ENCODE data around the gene MORF4L1. TPM values are rescaled to one million over a fixed set of nuclear protein-coding genes. Genes with fewer than 3 reads are reported as not detected.
"Not testable (repeated sequence)": the region's sequence is repeated elsewhere in the genome, so short reads cannot be mapped to it uniquely, and the experiment has no call there.

MORF4L1 gene
- total and polyA plus RNA-seq, 2 experiments from 2014 or later, result 340 to 381 TPM

GRCh38 chr15:78854833-78855372, 17.8 kb upstream of the MORF4L1 start:
- Histone ChIP-seq H3K79me2 (no peaks in the 10 kb centered on the region), H3K9me3 (ENCODE audit: low read depth) (no peaks in the 10 kb centered on the region), H3K27me3 (no peaks in the 10 kb centered on the region), H3K4me2 (no peak overlapping the region), H3K4me1 (ENCODE audit: insufficient read depth) (no peaks in the 10 kb centered on the region), H4K20me1 (ENCODE audit: insufficient read depth, poor library complexity, severe bottlenecking) (no peaks in the 10 kb centered on the region), H3K36me3 (replicated peaks; ENCODE audit: insufficient read depth, low read depth) (no peaks in the 10 kb centered on the region), H2AFZ (no peak overlapping the region), H3K4me3 (no peak overlapping the region), H3K27ac (no peak overlapping the region), H3K9me2 (replicated peaks; ENCODE audit: insufficient read depth) (no peaks in the 10 kb centered on the region)
- WGBS (ENCODE audit: low lambda C conversion rate, missing lambda C conversion rate), result 94% methylated on average over 2 of the region's 2 CpGs
- no peak for DNase-seq (ENCODE audit: low spot score)
- TF ChIP-seq EZH2 (IDR thresholded peaks at IDR 0.05; ENCODE audit: borderline replicate concordance), result no peak
- no peak for TF ChIP-seq EZH2phosphoT487 (IDR thresholded peaks at IDR 0.05; ENCODE audit: low read depth, severe bottlenecking, unreplicated experiment)
- no peak for TF ChIP-seq CTCF (IDR thresholded peaks at IDR 0.05; ENCODE audit: poor library complexity)

- no peaks in the 10 kb centered on the region for H3K9me2 ChIP-seq (replicated peaks; ENCODE audit: insufficient read depth)
- H3K27ac ChIP-seq, result no peak overlapping the region
- no peaks in the 10 kb centered on the region for H3K36me3 ChIP-seq (replicated peaks; ENCODE audit: insufficient read depth, low read depth)
- no peaks in the 10 kb centered on the region for H3K79me2 ChIP-seq
- no peaks in the 10 kb centered on the region for H3K27me3 ChIP-seq
- H3K4me1 ChIP-seq (ENCODE audit: insufficient read depth), result no peaks in the 10 kb centered on the region
- H3K4me3 ChIP-seq, result no peak overlapping the region
- H2AFZ ChIP-seq, result no peak overlapping the region
- H3K4me2 ChIP-seq, result no peak overlapping the region
- H3K9me3 ChIP-seq (ENCODE audit: low read depth), result no peaks in the 10 kb centered on the region
- DNase-seq (ENCODE audit: low spot score), result no peak
- TF ChIP-seq EZH2phosphoT487 (IDR thresholded peaks at IDR 0.05; ENCODE audit: low read depth, severe bottlenecking, unreplicated experiment) (no peak), CTCF (IDR thresholded peaks at IDR 0.05; ENCODE audit: poor library complexity) (no peak), EZH2 (IDR thresholded peaks at IDR 0.05; ENCODE audit: borderline replicate concordance) (no peak)
- no peaks in the 10 kb centered on the region for H4K20me1 ChIP-seq (ENCODE audit: insufficient read depth, poor library complexity, severe bottlenecking)
- 76% methylated on average over 4 of the region's 4 CpGs for WGBS (ENCODE audit: low lambda C conversion rate, missing lambda C conversion rate)
These were observed 16.9 kb upstream of the MORF4L1 start for GRCh38 chr15:78855746-78856145.

- Histone ChIP-seq H3K27ac (peak overlapping the region; percentile 73), H3K9me3 (ENCODE audit: low read depth) (no peaks in the 10 kb centered on the region), H4K20me1 (ENCODE audit: insufficient read depth, poor library complexity, severe bottlenecking) (no peaks in the 10 kb centered on the region), H3K9me2 (replicated peaks; ENCODE audit: insufficient read depth) (no peaks in the 10 kb centered on the region), H2AFZ (peak overlapping the region; percentile 46), H3K4me3 (peak overlapping the region; percentile 18), H3K79me2 (no peaks in the 10 kb centered on the region), H3K36me3 (replicated peaks; ENCODE audit: insufficient read depth, low read depth) (no peaks in the 10 kb centered on the region), H3K4me2 (peak overlapping the region; percentile 73), H3K27me3 (no peaks in the 10 kb centered on the region), H3K4me1 (ENCODE audit: insufficient read depth) (no peaks in the 10 kb centered on the region)
- WGBS (ENCODE audit: low lambda C conversion rate, missing lambda C conversion rate), result 2% methylated on average over 28 of the region's 28 CpGs
- peak; percentile 90 for DNase-seq (ENCODE audit: low spot score)
- no peak for TF ChIP-seq EZH2phosphoT487 (IDR thresholded peaks at IDR 0.05; ENCODE audit: low read depth, severe bottlenecking, unreplicated experiment)
- peak; percentile 72 for TF ChIP-seq CTCF (IDR thresholded peaks at IDR 0.05; ENCODE audit: poor library complexity)
These were observed 12.5 kb upstream of the MORF4L1 start for GRCh38 chr15:78859971-78860719.

GRCh38 chr15:78865585-78865984, 7.1 kb upstream of the MORF4L1 start:
- H3K36me3 ChIP-seq (replicated peaks; ENCODE audit: insufficient read depth, low read depth); H3K9me2 ChIP-seq (replicated peaks; ENCODE audit: insufficient read depth); H3K4me1 ChIP-seq (ENCODE audit: insufficient read depth); H3K4me3 ChIP-seq; H3K9me3 ChIP-seq (ENCODE audit: low read depth); DNase-seq (ENCODE audit: low spot score); H3K4me2 ChIP-seq; H4K20me1 ChIP-seq (ENCODE audit: insufficient read depth, poor library complexity, severe bottlenecking); H2AFZ ChIP-seq; H3K27me3 ChIP-seq; H3K79me2 ChIP-seq; H3K27ac ChIP-seq: not testable (repeated sequence)
- WGBS (ENCODE audit: low lambda C conversion rate, missing lambda C conversion rate), result 97% methylated on average over 10 of the region's 10 CpGs

GRCh38 chr15:78866031-78866430, 6.7 kb upstream of the MORF4L1 start:
- H3K27ac ChIP-seq; H3K27me3 ChIP-seq; H3K4me2 ChIP-seq; H3K9me2 ChIP-seq (replicated peaks; ENCODE audit: insufficient read depth); H3K4me1 ChIP-seq (ENCODE audit: insufficient read depth); DNase-seq (ENCODE audit: low spot score); H3K36me3 ChIP-seq (replicated peaks; ENCODE audit: insufficient read depth, low read depth); H3K4me3 ChIP-seq; H4K20me1 ChIP-seq (ENCODE audit: insufficient read depth, poor library complexity, severe bottlenecking); H2AFZ ChIP-seq; H3K79me2 ChIP-seq; H3K9me3 ChIP-seq (ENCODE audit: low read depth): not testable (repeated sequence)
- 73% methylated on average over 8 of the region's 8 CpGs for WGBS (ENCODE audit: low lambda C conversion rate, missing lambda C conversion rate)
